Stimulated activated CD4-positive, alpha-beta T cell treated with anti-CD3 and anti-CD28 coated beads, Interleukin-1b, Interleukin-23, amount 100 ng/mL, for 4 hours (primary cell): ENCODE data around the gene GNAI2.
"Not testable (repeated sequence)": the region's sequence is repeated elsewhere in the genome, so short reads cannot be mapped to it uniquely, and the experiment has no call there.

Source experiments
- DNase-seq, 2 donors: peaks; one replicate each; pipeline ENCODE4 v3.0.0-alpha.2; 2020; ENCODE audit warnings: low read depth in 2 of 2

GNAI2 gene

DNA sequence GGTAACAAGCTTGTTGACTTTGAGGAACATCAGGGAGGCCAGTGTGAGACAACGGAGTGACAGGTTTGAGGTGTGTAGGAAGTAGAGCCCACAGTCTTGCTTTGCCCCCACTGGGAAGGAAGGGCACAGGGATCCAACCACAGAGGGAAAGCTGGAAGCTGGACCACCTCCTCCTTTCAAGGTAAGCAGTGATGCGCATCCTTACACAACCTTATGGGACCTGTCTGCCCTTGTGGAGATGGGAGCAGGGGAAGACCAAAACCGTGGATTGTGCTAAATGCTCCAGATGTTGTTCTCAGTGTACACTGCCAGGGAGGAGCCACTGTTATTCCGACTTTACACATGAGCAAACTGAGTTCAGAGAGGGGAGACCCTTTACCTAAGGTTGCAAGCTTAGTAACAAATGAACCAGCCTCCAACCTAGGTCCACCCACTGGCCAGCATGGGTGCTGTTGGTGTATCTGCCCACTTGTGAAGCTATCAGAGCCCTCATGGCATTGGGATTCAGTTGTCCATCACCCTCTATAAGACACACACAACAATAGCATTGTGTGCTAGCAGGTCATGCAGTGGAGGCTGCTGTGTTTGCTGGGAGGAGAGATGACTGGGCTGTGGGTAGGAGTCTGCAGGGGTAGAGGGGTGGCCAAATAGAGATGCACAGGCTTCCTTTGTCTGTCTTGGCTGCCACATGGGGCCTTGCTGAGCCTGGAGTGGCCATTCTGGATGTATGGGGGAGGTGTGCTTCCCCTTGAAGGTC, 42.3 kb downstream of the GNAI2 start:
- DNase-seq, result no peak

DNA sequence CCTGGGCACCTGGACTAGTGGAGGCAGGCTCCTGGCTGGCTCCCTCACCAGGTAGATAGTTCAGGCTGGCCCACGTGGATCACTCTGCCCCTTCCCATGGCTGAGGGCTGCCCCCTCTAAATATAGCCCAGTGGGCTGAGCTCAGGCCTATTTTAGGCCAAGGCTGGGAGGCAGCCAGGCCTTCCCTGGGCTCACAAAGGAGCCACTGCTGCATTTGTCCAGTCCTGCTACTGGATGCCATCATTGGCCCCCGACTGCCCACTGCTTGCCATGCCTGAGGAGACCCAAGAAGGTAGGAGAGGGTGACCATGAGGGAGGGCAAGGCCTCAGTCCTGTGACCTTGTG, 42.8 kb downstream of the GNAI2 start, which contains the start of gene LSMEM2:
TSS of gene LSMEM2 (plus strand) at position 208 of the 345 bp plus-strand sequence. CDS start at position 235, 27 bp downstream.
- no peak for DNase-seq

DNA sequence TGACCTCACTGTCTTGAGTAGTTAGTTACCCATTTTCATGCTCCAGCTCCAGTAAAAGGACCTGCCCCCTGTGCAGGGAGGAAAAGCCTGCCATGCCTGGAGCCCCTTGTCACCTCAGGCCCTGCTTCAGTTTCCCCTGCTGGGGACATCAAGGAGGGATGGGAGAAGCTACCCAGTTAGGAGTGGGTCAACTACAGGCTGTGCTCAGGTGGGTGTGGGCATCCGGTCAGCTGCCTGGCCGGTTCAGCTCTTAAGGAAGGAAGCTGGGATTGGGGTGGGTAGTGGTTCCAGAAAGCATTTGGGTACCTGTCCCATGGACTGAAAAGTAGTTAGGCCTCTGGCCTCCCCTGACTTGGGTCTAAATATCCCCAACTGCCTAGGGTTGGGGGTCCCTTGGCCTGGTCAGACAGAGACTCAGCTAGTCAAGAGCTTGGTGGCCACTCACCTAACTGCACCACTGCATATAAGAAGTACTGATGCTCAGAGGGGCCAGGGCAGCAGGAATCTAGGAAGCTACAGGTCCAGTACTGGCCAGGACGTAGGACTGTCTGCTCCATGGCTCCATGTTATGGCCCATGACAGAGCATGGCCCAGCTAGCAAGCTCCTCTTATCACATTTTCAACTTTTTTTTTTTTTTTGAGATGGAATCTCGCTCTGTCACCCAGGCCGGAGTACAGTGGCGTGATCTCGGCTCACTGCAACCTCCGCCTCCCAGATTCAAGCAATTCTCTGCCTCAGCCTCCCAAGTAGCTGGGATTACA, 43.4 kb downstream of the GNAI2 start:
- DNase-seq, result no peak

DNA sequence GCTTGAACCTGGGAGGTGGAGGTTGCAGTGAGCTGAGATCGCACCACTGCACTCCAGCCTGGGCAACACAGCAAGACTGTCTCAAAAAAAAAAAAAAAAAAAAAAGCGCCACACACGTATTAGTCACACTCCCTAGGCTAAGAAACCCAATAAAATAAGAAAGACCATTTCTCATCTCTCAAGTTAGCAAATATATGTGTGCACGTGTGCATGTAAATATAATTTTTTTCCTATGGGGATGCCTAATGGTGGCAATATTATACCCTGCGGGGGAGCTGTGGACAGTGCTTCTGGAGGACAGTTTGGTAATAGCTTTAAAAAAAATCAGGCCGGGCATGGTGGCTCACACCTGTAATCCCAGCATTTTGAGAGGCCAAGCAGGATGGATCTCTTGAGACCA, 48.1 kb downstream of the GNAI2 start:
- not testable (repeated sequence) for DNase-seq

DNA sequence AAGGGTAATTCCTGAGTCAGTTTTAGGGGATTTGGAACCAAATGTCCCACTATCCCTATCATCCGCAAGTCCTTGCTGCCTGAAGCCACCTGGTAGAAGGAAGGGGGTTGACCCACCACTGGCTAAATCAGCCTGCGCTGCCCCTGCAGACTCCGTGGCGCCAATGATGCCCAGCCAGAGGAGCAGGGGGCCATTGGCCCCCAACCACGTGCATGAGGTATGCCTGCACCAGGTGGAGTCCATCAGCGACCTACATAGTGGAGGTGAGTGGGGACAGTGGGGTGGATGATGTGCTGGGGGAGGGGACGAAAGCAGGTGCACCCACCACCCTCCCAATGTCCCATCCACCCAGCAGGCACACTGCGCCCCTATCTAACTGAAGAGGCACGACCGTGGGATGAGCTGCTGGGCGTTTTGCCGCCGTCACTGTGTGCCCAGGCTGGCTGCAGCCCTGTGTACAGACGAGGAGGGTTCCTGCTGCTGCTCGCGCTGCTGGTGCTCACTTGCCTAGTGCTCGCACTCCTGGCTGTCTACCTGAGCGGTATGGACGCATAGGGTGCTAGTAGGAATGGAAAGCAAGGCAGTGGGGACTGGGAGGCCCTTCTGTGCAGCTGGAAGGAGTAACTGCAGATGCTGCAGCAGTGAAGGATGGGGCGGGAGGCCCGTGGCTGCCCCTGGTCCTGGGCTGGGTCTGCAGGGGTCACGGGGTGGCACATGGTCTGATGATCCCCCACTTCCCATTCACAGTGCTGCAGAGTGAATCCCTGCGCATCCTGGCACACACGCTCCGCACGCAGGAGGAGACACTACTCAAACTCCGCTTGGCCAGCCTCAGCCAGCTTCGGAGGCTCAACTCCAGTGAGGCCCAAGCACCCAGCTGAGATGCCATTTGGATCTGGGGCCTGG, 50.6 kb downstream of the GNAI2 start:
- DNase-seq, result no peak

DNA sequence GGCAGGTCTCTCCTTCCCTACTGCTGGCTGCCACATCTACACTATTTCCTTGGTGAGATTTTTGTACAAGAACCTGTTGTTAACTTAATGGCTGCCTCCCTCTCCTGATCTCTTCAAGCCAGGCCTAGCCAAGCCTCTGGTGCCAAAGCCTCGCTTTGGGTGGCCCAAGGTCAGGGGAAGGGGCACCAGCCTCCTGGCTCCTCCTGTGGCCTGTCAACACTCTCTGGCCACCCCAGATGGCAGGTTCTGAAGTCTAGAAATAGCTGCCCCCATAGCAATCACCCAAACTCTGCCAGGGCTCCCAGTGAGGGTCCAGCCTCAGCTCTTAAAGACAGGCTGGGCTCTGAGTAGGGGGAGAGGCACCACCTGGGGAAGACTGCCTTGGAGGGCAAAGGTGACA, 51.3 kb downstream of the GNAI2 start:
- DNase-seq, result no peak

DNA sequence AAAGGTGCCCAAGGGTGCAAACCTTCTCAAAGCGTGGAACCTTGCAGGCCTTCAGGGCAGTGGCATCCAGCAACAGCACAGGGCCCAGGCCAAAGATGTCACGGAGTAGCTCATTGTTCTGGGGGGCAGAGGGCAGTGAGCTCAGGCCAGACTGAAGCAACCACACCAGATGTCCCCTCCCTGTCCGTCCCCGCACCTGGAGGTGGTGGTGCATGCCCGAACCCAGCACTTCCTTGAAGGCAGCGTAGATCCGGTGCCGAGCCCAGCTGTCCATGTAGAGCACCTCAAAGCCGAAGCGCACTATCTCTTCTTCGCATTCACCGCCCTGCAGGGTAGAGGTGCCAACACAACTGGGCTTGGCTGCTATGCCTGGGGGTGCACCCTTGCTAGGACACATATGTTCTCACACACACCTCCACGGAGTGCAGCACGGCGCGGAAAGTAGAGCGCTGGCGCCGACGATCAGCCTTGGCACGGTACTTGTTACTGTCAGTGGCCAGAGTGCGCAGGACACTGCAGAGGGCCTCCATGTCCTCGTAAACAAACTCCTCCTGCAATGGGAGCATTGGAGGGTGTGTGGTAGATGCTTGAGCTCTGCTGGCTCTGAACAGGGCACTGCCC, 52.5 kb downstream of the GNAI2 start:
- DNase-seq, result no peak

DNA sequence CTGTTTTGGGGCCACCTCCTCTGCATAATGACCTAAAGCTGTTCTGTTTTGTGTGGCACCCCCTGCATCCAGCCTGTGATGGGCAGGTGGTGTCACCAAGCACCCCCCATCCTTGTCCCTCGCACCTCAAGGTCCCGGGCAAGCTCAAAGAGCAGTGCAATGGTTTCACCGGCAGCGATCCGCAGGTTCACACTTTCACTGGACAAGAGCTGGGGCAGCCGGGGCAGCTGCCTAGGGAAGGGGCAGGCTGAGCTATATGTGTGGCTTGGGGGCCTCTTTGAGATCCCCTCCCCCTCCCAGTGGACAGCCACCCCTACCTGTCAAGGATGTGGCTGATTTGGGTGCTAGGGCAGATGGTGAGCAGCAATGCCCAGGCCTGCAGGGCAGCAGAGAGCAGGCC, 53.1 kb downstream of the GNAI2 start:
- no peak for DNase-seq

DNA sequence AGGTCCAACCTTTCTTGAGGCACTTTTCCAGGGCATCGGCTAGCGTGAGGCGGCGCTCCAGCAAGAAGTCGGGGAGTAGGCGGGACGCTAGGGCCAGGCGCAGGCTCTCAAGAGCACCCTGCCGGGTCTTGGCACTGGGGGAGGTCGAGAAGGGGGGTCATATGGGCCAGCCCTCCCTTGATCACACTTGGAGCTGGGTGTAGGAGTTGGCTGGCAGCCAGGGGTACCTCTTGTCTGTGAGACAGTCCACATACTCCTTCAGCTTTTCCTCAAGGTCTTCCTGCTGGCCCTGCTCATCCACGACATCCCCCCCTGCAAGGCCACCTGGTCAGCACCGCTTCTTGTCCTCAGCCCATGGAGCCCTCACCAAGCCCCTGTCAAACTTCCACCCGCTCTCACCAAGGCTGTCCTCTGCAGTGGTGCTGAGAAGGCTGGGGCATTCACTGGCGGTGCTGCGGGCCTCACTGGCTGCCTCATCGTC, 54.2 kb downstream of the GNAI2 start:
- no peak for DNase-seq

DNA sequence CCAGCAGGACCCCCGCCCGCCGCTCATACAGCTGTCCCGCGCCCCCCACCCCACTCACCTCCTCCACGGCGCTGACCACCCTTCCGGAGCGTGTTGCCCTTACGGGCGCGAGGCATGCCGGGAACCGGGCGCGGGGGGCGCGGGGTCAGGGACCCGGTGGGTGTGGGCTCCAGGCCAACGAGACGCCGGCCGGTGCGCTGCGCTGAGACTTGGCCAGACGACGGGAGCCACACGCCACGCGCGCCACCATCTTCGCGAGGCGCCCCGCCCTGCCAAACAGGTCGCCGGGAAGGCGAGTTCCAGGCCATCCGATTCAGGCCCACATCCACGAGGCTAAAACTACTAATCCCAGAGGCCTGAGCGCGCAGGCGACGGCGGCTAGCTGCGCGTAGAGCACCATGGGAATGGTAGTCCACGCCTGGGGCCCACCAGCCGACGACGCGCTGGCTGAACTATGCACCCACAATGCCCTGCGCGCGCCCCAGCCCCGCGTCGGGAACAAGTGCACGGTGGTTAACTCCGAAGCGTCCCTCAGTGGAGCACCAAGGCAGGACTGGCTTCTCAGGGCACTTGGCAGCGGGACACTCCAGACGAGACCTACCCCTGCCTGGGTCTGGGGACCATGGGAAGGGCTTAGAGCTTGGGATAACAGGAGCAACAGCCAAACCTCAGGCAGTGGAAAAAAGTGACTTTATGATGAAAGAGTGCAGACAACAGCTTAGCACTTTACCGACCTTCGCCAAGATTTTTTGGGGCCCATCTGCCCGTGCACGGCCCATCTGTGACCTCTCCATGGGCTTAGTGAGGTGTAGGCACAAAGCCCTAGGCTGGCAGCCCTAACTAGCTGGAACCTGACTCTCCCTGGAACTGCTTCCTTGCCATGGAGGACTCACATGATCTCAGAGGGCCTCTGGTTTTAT, 56.4 kb downstream of the GNAI2 start, which contains the start of gene IFRD2:
TSS of gene IFRD2 (minus strand) at position 271 of the 920 bp plus-strand sequence. CDS start at position 116, 155 bp downstream.
- DNase-seq, result peak; percentile 88 to 92

DNA sequence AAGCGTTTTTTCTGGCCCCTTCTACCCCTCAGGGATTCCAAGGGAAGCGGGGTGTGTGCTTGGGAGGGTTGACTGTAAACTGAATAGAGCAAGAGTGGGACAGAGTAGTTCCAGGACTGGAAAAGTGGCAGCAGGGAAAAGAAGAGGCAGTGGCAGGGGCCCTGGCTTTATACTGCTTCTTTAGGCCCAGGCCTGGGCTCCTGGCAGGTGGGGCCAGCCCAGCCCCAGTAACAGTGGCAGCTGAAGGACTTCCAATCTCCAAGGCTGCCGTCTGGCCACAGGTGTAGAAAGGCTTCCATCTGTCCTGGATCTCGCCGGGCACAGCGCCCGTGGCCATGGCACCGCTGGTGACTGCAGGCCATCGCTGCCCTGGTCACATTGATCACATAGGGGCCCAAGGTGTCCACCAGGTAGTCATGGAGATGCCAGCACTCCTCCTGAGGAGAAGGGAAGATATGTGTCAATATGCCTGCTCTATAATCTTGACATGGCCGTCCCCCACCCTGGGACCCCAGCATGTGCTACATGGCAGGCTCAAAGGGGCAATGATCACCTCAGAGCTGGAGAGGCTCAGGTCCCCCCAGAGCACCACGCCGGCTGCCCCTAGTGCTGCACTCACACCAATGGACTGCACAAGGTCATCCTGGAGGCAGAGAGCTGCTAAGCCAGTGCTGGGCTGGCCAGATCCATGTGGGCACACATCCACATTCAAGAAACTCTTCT, 57.2 kb downstream of the GNAI2 start:
- no peak for DNase-seq

DNA sequence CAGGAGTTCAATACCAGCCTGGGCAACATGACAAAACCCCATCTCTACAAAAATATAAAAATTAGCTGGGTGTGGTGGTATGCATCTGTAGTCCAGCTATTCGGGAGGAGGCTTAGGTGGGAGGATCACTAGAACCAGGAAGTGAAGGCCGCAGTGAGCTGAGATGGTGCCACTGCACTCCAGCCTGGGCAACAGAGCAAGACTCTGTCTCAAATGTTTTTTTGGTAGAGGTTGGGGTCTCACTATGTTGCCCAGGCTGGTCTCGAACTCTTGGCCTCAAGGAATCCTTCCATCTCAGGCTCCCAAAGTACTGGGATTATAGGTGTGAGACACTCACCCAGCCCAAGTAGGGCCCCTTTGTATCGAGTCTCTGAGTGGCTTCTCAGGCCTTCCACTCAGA, 58.1 kb downstream of the GNAI2 start:
- no peak for DNase-seq

DNA sequence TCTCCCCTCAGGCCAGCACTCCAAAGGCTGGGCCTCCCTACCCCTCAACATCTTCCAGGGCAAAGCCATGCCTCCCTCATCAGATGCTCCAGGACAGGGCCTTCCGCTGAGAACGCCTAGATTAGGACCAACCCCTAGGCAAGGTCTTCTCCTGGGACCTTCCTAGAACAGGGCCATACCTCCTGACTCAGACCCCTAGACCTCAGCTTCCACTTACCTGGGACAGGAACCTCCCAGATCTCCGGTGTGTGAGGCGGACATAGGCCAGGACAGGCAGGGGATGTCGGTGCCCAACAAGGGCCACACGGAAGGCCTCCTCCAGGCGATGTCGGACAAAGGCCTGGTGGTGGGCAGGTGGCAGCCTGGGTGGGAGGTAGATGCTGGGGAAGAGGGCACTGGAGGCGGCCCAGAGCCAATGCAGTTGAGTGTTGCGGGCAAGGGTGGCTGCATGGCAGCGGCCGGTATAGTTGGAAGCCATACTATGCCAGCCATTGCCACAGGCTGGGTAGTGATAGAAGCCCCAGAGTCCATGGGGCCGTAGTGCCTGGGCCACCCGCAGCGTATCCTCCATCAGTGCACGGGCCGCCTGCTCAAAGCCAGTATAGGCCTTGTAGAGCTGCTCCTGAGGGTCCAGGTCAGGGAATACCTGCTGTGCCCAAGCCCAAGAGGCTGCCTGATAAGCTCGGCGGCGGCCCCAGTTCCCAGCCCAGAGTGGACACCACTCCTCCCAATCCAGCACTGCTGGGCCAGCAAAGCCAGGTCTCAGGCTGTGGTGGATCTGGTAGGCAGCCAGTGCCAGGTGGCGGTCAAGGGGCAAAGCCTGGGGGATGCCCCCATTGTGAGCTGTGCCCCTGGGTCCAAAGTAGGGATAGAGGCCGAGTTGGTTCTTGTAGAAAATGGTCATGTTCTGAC, 58.7 kb downstream of the GNAI2 start:
- no peak for DNase-seq

DNA sequence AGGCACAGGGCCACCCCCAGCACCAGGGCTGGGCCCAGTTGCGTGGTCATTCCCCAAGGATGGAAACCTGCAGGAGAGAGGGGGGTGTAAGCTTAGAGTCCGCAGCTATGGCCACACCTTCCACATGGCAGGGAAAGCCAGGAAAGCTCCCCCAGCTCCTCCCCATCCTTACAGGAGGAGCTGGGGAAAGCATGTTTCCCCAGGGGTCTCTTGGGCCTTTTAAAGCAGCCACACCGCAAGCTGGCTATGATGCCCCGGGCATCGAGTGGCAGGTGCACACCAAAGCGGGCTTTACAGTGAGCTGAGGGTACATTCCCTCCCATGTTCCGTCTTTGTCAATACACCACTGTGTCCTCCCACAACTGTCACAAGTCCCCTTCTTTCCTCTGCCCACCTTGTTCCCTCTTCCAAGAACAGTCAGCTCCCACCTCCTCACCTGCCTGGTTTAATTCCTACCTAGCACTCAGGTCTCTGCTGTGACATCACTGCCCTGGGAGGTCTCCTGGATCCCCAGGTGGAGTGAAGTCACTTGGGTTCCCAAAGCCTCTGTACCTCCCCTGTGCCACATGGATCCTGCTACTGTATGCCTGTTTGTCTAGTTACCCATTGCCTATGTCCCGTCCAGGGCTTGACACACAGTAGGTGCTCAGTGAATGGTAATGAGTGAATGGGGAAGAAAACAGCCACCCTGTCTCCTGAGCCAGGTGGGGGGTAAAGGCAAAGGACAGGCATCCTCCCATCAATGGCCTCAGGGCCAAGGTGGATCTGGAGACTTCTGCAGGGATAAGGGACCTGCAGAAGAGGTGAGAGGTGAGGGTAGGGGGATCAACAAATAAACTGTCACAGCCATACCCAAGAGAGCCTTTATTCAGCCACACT, 59.8 kb downstream of the GNAI2 start:
- DNase-seq, result no peak

DNA sequence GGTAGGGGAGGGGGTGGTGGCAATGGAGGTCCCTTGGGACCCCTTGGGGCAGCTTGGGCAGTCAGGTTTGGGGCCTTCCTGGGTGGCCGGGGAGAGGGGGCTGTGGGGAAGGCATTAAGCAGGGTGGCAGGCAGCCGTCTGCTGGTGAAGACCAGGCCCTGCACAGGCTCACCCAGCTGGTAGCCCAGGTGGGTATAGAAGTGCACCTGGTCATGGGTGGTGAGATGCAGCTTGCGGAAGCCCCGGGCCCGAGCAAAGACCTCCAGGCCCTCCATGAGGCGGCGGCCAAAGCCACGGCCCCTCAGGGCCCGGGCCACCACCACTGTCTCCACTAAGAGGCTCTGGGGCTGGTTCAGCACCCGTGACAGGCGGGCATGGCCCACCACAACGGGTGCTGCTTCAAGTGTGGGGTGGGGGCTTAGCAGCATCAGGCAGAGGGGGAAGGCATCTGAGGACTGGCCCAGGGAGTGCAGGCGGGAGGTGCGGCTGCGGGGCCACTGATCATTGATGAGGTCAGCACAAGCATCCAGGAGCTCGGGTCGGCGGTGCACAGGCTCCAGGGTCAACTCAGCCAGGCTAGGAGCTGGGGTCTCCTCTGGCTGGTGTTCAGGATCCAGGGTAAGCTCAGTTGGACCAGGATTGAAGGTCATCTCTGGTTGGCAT, 60.8 kb downstream of the GNAI2 start:
- DNase-seq, result no peak

DNA sequence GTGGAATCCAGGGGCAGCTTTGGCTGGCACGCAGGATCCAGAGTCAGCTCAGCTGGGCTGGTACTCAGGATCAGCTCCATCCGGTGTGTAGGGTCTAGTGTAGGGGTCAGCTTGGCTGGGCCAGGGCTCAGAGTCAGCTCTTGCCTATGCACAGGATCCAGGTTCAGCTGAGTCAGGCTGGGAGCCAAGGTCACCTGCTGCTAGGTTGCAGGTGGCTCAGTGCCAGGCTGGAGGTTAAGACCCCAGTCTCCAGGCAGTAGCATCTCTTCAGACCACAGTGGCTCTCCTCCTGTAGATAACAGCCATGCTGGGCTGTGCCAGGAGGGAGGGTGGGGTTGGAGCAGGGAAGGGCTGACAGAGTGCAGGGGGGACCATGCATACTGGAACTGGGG, 61.4 kb downstream of the GNAI2 start:
- DNase-seq, result no peak
